HepG2 (cell line): ENCODE results near the gene RPTOR. TPM values are rescaled to one million over a fixed set of nuclear protein-coding genes. Genes with fewer than 3 reads are reported as not detected.

Experiments
- ATAC-seq: fragments of 200-7000 bp; cut with Tn5 transposase; 3 replicates; pipeline ENCODE4 v1.9.1; 2020; ENCODE audit warnings: mild to moderate bottlenecking, moderate library complexity
- BruUV-seq: library from RNA; stranded (reverse); fragments of 400-500 nt; replicated peaks from 2 replicates; lab custom pipeline; 2021; lab: Mats Ljungman, UMichigan
- CTCF ChIA-PET: fragments of 300-600 bp; formaldehyde crosslinking; extraction: SDS; loops from one replicate; lab custom pipeline; 2021; ENCODE audit warnings: low total read pairs, inconsistent platforms, low intra/inter-chr PET ratio; lab: Yijun Ruan, JAX
- POLR2A ChIA-PET: fragments of 350-600 bp; sonication (Branson Sonifier 250); formaldehyde crosslinking; loops from one replicate; lab custom pipeline; 2020; ENCODE audit warnings: antibody characterized with exemption, inconsistent platforms; lab: Yijun Ruan, JAX
- DNase-seq: peaks from one replicate; pipeline ENCODE4 v3.0.0-alpha.2; 2015; ENCODE audit warnings: low spot score
- FAIRE-seq: peaks from 3 replicates; lab custom pipeline; 2011; peaks lifted over from hg19 to GRCh38; lab: Jason Lieb, UNC
- H2AFZ ChIP-seq: one replicate; pipeline ENCODE4 v1.6.1; 2011; ENCODE audit warnings: low read length, inconsistent platforms
- H3K27ac ChIP-seq: fragments of 300-600 bp; 3 replicates; pipeline ENCODE4 v1.8.0; 2011; ENCODE audit warnings: mixed run types, mild to moderate bottlenecking, mixed read lengths, low read length, inconsistent platforms; ENCODE audit not compliant: insufficient read depth; ENCODE audit errors: extremely low read length
- H3K27me3 ChIP-seq, 2 experiments: fragments of 200-600 bp in 1 of 2; 2 replicates in 1 of 2; 3 replicates in 1 of 2; pipeline versions ENCODE4 v1.6.0 to v1.8.0; 2011; ENCODE audit warnings: low read length in 2 of 2, mild to moderate bottlenecking in 2 of 2, moderate library complexity in 2 of 2, inconsistent platforms in 1 of 2; ENCODE audit not compliant: insufficient read depth in 2 of 2, control insufficient read depth in 1 of 2
- H3K36me3 ChIP-seq, 2 experiments: fragments of 200-600 bp in 1 of 2; replicated peaks in 1 of 2; 2 replicates in 1 of 2; 3 replicates in 1 of 2; pipeline versions ENCODE4 v1.5.1 to v1.8.0; 2011; ENCODE audit warnings: low read length in 2 of 2, inconsistent platforms in 1 of 2; ENCODE audit not compliant: insufficient read depth in 2 of 2, control insufficient read depth in 1 of 2
- H3K4me1 ChIP-seq: 2 replicates; pipeline ENCODE4 v1.5.1; 2012; ENCODE audit warnings: low read length, inconsistent platforms; ENCODE audit not compliant: insufficient read depth
- H3K4me2 ChIP-seq: 2 replicates; pipeline ENCODE4 v1.6.0; 2011; ENCODE audit warnings: low read depth, low read length, inconsistent platforms
- H3K4me3 ChIP-seq, 3 experiments: fragments of 200-600 bp in 1 of 3; sonication (generic), shearing (Covaris generic) in 1 of 3; replicated peaks in 1 of 3; 2 replicates each; pipeline ENCODE4 v1.5.1; 2011 to 2016; ENCODE audit warnings: low read length in 3 of 3, inconsistent platforms in 2 of 3, low read depth in 2 of 3, mild to moderate bottlenecking in 2 of 3, control low read depth in 1 of 3, mixed read lengths in 1 of 3; ENCODE audit not compliant: insufficient read depth in 1 of 3
- H3K79me2 ChIP-seq: one replicate; pipeline ENCODE4 v1.6.1; 2011; ENCODE audit warnings: low read length, inconsistent platforms; ENCODE audit not compliant: insufficient read depth
- H3K9ac ChIP-seq: 2 replicates; pipeline ENCODE4 v1.6.0; 2011; ENCODE audit warnings: mild to moderate bottlenecking, low read depth, low read length, inconsistent platforms; ENCODE audit not compliant: insufficient read depth
- H3K9me3 ChIP-seq: 2 replicates; pipeline ENCODE4 v1.5.1; 2012; ENCODE audit warnings: mild to moderate bottlenecking, low read length
- H4K20me1 ChIP-seq: 2 replicates; pipeline ENCODE4 v1.6.0; 2011; ENCODE audit warnings: inconsistent platforms, mild to moderate bottlenecking, low read length, moderate library complexity; ENCODE audit not compliant: insufficient read depth
- ELF4 ChIP-seq: sonication (generic); formaldehyde crosslinking; IDR thresholded peaks from 2 replicates; pipeline ENCODE4 v1.5.0; 2020; ENCODE audit warnings: missing genetic modification reagents, mild to moderate bottlenecking, moderate library complexity, borderline replicate concordance
- FOXO1 ChIP-seq: sonication (generic); formaldehyde crosslinking; IDR thresholded peaks from 2 replicates; pipeline ENCODE4 v1.4.0; 2020; ENCODE audit warnings: missing genetic modification reagents
- KDM5B ChIP-seq: sonication (generic); formaldehyde crosslinking; IDR thresholded peaks from 2 replicates; pipeline ENCODE4 v1.4.0; 2020; ENCODE audit warnings: missing genetic modification reagents, mild to moderate bottlenecking, borderline replicate concordance
- MLLT10 ChIP-seq: sonication (generic); formaldehyde crosslinking; IDR thresholded peaks from 2 replicates; pipeline ENCODE4 v1.4.0; 2020; ENCODE audit warnings: missing genetic modification reagents
- UBTF ChIP-seq: sonication (generic); formaldehyde crosslinking; IDR thresholded peaks from 2 replicates; pipeline ENCODE4 v1.4.0; 2020; ENCODE audit warnings: mild to moderate bottlenecking, missing genetic modification reagents
- ZFP91 ChIP-seq: sonication (generic); formaldehyde crosslinking; IDR thresholded peaks from 2 replicates; pipeline ENCODE4 v1.9.0; 2022; ENCODE audit warnings: missing genetic modification reagents, mild to moderate bottlenecking, borderline replicate concordance
- ZNF30 ChIP-seq: sonication (generic); formaldehyde crosslinking; IDR thresholded peaks from 2 replicates; pipeline ENCODE4 v1.5.0; 2020; ENCODE audit warnings: mild to moderate bottlenecking, missing genetic modification reagents
- ZNF546 ChIP-seq: sonication (generic); formaldehyde crosslinking; conservative IDR thresholded peaks from 2 replicates; pipeline ENCODE4 v1.8.1; 2023; ENCODE audit warnings: mild to moderate bottlenecking, missing genetic modification reagents
- ZNF691 ChIP-seq: sonication (generic); formaldehyde crosslinking; IDR thresholded peaks from 2 replicates; pipeline ENCODE4 v1.4.0; 2020; ENCODE audit warnings: missing genetic modification reagents, low read depth, mild to moderate bottlenecking, borderline replicate concordance
- WGBS: methylation state at CpG from one replicate; pipeline ENCODE4 v1.1.6; 2017; ENCODE audit warnings: low lambda C conversion rate; 5-methylcytosine and 5-hydroxymethylcytosine counted together
- in situ Hi-C: cut with HindIII; loops from 2 replicates; pipeline ENCODE4 v1.10.0; 2017; ENCODE audit warnings: low pct_unique_long_range_greater_than_20kb; ENCODE audit not compliant: extremely low pct_ligation_motif_present
- intact Hi-C: fragments of 100-400 bp; cut with micrococcal nuclease; formaldehyde crosslinking; loops from one replicate; pipeline ENCODE4 v1.10.0; 2022; ENCODE audit not compliant: unreplicated experiment
- polyA plus RNA-seq, 8 experiments: library from polyadenylated mRNA; depleted of rRNA in 3 of 8; stranded (reverse) in 7 of 8; unstranded in 1 of 8; fragments of >200 nt; fragmentation: Illumina TruSeq in 4 of 8; extraction: Trizol in 4 of 8; gene quantifications; 2 replicates each; pipeline versions ENCODE4 v1.2.1 to v1.2.3, GENCODE V29; 2011 to 2016; ENCODE audit warnings: low read depth in 4 of 8, missing spikeins in 1 of 8, mixed read lengths in 1 of 8; ENCODE audit not compliant: insufficient read depth in 1 of 8
- total RNA-seq, 5 experiments: library from RNA; depleted of rRNA; stranded (reverse); fragments of >200 nt; fragmentation: Illumina TruSeq; extraction: Trizol; gene quantifications; 2 replicates each; pipeline ENCODE4 v1.2.3, GENCODE V29; 2016; ENCODE audit warnings: low read depth in 1 of 5

Gene RPTOR
- total and polyA plus RNA-seq, 2 of the 13 experiments (the other 11 are each of a cell fraction or from before 2014, with no cell fraction given) = 6.6 to 25.3 TPM

- FAIRE-seq (no peak), ATAC-seq (no peak), DNase-seq (no peak)
- CTCF ChIA-PET = interaction anchor here (1.4 kb wide), 1 partner anchor 109 kb away, joined by 5 read pairs; no protein-coding TSS in a partner anchor
- 58% methylated on average over 17 of the region's 18 CpGs for WGBS
- Histone ChIP-seq H3K36me3 (peaks cover 24 to 32% of the 10 kb centered on the region in 2 experiments), H3K4me1 (peaks cover 48% of the 10 kb centered on the region), H3K4me3 (peak overlapping the region; percentile 87 to 95 (median 95)), H2AFZ (no peak overlapping the region), H3K9me3 (no peaks in the 10 kb centered on the region), H3K9ac (peak overlapping the region; percentile 87), H3K27ac (no peak overlapping the region), H3K4me2 (peak overlapping the region; percentile 94), H3K79me2 (no peaks in the 10 kb centered on the region), H4K20me1 (no peaks in the 10 kb centered on the region), H3K27me3 (peaks cover 1 to 15% of the 10 kb centered on the region in 2 experiments; a peak in 4 of 5 replicates)
- POLR2A ChIA-PET = interaction anchor here (1.1 kb wide), 1 partner anchor 8 kb away, joined by 4 read pairs; no protein-coding TSS in a partner anchor
- intact Hi-C loops (loop anchor here (5.0 kb wide), 1 partner anchor 49 kb away; no protein-coding TSS in a partner anchor), in situ Hi-C loops (no loop called here)
- TSS peak; percentile 88 for BruUV-seq
- no peak for TF ChIP-seq ELF4
- no peak for TF ChIP-seq FOXO1 (CRISPR knock-in tag)
- TF ChIP-seq ZNF30 (CRISPR knock-in tag) = peak; percentile 47; the same call in 1 of the 2 replicates
- TF ChIP-seq ZNF691 (CRISPR knock-in tag) = no peak
- TF ChIP-seq UBTF (CRISPR knock-in tag) = no peak
- TF ChIP-seq MLLT10 (CRISPR knock-in tag) = no peak
- TF ChIP-seq KDM5B (CRISPR knock-in tag) = 0 out of 2 replicates have a peak, but pooled peaks have one; percentile 20
- TF ChIP-seq ZNF546 (CRISPR knock-in tag) = no peak
- TF ChIP-seq ZFP91 (CRISPR knock-in tag) = peak; percentile 4; the same call in 1 of the 2 replicates
Observed at GRCh38 chr17:80992948-80993624, 448.4 kb downstream of the RPTOR start.
